Measurements from ENCODE around the gene MYLK.

DNA sequence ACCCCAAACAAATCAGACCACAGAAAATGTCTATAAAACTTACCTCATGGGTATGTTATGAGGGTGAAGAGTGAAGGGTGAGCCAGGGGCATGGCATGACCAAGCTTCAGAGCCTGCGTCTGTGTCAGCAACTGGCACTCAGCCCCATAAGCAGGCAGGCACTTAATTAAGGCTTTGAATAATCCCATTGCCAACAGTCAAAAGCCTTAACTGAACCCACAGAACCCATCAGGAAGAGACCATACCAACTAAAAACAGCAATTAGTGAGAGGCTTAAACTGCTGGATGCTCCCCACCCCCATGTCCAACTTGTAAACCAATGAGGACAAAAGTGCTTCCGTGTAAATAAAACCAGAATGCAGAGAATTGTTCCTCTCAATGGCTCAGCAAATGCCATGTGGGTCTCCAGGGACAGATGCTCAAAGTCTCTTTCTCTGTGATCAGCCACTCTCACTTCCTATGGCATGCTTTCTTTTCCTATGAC, 126.0 kb downstream of the MYLK start:
- no peak for TF ChIP-seq POLR2A (IDR thresholded peaks at IDR 0.05)
- TF ChIP-seq, protein P1, sequence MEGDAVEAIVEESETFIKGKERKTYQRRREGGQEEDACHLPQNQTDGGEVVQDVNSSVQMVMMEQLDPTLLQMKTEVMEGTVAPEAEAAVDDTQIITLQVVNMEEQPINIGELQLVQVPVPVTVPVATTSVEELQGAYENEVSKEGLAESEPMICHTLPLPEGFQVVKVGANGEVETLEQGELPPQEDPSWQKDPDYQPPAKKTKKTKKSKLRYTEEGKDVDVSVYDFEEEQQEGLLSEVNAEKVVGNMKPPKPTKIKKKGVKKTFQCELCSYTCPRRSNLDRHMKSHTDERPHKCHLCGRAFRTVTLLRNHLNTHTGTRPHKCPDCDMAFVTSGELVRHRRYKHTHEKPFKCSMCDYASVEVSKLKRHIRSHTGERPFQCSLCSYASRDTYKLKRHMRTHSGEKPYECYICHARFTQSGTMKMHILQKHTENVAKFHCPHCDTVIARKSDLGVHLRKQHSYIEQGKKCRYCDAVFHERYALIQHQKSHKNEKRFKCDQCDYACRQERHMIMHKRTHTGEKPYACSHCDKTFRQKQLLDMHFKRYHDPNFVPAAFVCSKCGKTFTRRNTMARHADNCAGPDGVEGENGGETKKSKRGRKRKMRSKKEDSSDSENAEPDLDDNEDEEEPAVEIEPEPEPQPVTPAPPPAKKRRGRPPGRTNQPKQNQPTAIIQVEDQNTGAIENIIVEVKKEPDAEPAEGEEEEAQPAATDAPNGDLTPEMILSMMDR (IDR thresholded peaks at IDR 0.05), result no peak
